ENCODE data around the gene LSM3.

The LSM3 gene

GRCh38 chr3:14243782-14244181 is 65.2 kb downstream of the LSM3 start:
- no peak for DNase-seq

GRCh38 chr3:14244521-14245247 is 66.1 kb downstream of the LSM3 start:
- no peak for DNase-seq

GRCh38 chr3:14245248-14245639 is 66.6 kb downstream of the LSM3 start:
- no peak for DNase-seq

GRCh38 chr3:14245822-14246221 is 67.2 kb downstream of the LSM3 start:
- DNase-seq: no peak

- no peak for DNase-seq
Measured at GRCh38 chr3:14246414-14246813, 67.8 kb downstream of the LSM3 start.

- DNase-seq: no peak
Measured at GRCh38 chr3:14248477-14248848, 69.8 kb downstream of the LSM3 start.

- no peak for DNase-seq
Measured at GRCh38 chr3:14248849-14249523, 70.4 kb downstream of the LSM3 start.

Data from COR-L47 (cell line).